ENCODE data around the gene TMEM223. TPM values are rescaled to one million over a fixed set of nuclear protein-coding genes. Genes with fewer than 3 reads are reported as not detected.

The TMEM223 gene
- polyA plus RNA-seq, 1 donor (not counting 4 experiments of a cell fraction or from before 2014, with no cell fraction given), result 11.0 TPM

- dilution Hi-C loops (cut with MboI; ENCODE audit: extremely low pct_ligation_motif_present, low sequenced_read_pairs), result no loop called here
- H3K4me1 ChIP-seq (ENCODE audit: control insufficient read depth, extremely low read depth, insufficient read depth, low read length), result peaks cover 6% of the 10 kb centered on the region
- no peak for TF ChIP-seq CTCF (optimal IDR thresholded peaks at IDR 0.05 in 1 of 3, IDR thresholded peaks at IDR 0.05 in 1 of 3, conservative IDR thresholded peaks at IDR 0.05 in 1 of 3; ENCODE audit: extremely low read depth in 1 of 3, insufficient read depth in 2 of 3, low read length in 3 of 3)
- TF ChIP-seq EZH2 (IDR thresholded peaks at IDR 0.05; ENCODE audit: low read length), result no peak
Observed at GRCh38 chr11:62796281-62796680, 4.5 kb upstream of the TMEM223 start.

GRCh38 chr11:62794201-62794775 lies 2.5 kb upstream of the TMEM223 start:
- no peak overlapping the region for H3K27ac ChIP-seq (ENCODE audit: control insufficient read depth, insufficient read depth, low read length)
- dilution Hi-C loops (cut with MboI; ENCODE audit: extremely low pct_ligation_motif_present, low sequenced_read_pairs), result no loop called here
- H3K79me2 ChIP-seq (ENCODE audit: control insufficient read depth, insufficient read depth, low read length), result peaks cover 24% of the 10 kb centered on the region
- no peaks in the 10 kb centered on the region for H3K9me1 ChIP-seq (ENCODE audit: control insufficient read depth, extremely low read depth, insufficient read depth, low read length)
- H3K9me3 ChIP-seq (ENCODE audit: control insufficient read depth, low read depth, low read length), result no peaks in the 10 kb centered on the region
- no peak for TF ChIP-seq CTCF (optimal IDR thresholded peaks at IDR 0.05 in 1 of 3, IDR thresholded peaks at IDR 0.05 in 1 of 3, conservative IDR thresholded peaks at IDR 0.05 in 1 of 3; ENCODE audit: extremely low read depth in 1 of 3, insufficient read depth in 2 of 3, low read length in 3 of 3)
- no peak for TF ChIP-seq EZH2 (IDR thresholded peaks at IDR 0.05; ENCODE audit: low read length)
- H3K27me3 ChIP-seq (ENCODE audit: control insufficient read depth, extremely low read depth, insufficient read depth, low read length), result no peaks in the 10 kb centered on the region
- H3K4me1 ChIP-seq (ENCODE audit: control insufficient read depth, extremely low read depth, insufficient read depth, low read length), result peaks cover 20% of the 10 kb centered on the region
- H3K4me3 ChIP-seq (ENCODE audit: control insufficient read depth in 2 of 3, extremely low read depth in 1 of 3, insufficient read depth in 2 of 3, low read depth in 1 of 3, low read length in 3 of 3), result no peak overlapping the region
- H4K20me1 ChIP-seq (ENCODE audit: control insufficient read depth, extremely low read depth, insufficient read depth, low read length), result no peaks in the 10 kb centered on the region
- H3K9ac ChIP-seq (ENCODE audit: control insufficient read depth, extremely low read depth, insufficient read depth, low read length), result no peak overlapping the region
- H3K36me3 ChIP-seq (ENCODE audit: control insufficient read depth in 2 of 2, extremely low read depth in 1 of 2, insufficient read depth in 2 of 2, low read length in 2 of 2), result peaks cover 27 to 62% of the 10 kb centered on the region in 2 experiments
- no peak overlapping the region for H2AFZ ChIP-seq (ENCODE audit: control insufficient read depth, low read length)
- FAIRE-seq, result no peak
- no peak for DNase-seq (ENCODE audit: low read depth, low spot score)
- no peak overlapping the region for H3K4me2 ChIP-seq (ENCODE audit: control insufficient read depth, extremely low read depth, insufficient read depth, low read depth, low read length)

More at GRCh38 chr11:62796281-62796680, 4.5 kb upstream of the TMEM223 start:
- Histone ChIP-seq H3K9ac (ENCODE audit: control insufficient read depth, extremely low read depth, insufficient read depth, low read length) (no peak overlapping the region), H3K9me3 (ENCODE audit: control insufficient read depth, low read depth, low read length) (no peaks in the 10 kb centered on the region), H3K27ac (ENCODE audit: control insufficient read depth, insufficient read depth, low read length) (no peak overlapping the region), H2AFZ (ENCODE audit: control insufficient read depth, low read length) (no peak overlapping the region), H3K9me1 (ENCODE audit: control insufficient read depth, extremely low read depth, insufficient read depth, low read length) (no peaks in the 10 kb centered on the region), H3K4me3 (ENCODE audit: control insufficient read depth in 2 of 3, extremely low read depth in 1 of 3, insufficient read depth in 2 of 3, low read depth in 1 of 3, low read length in 3 of 3) (no peak overlapping the region), H4K20me1 (ENCODE audit: control insufficient read depth, extremely low read depth, insufficient read depth, low read length) (no peaks in the 10 kb centered on the region), H3K79me2 (ENCODE audit: control insufficient read depth, insufficient read depth, low read length) (peaks cover 5% of the 10 kb centered on the region), H3K27me3 (ENCODE audit: control insufficient read depth, extremely low read depth, insufficient read depth, low read length) (no peaks in the 10 kb centered on the region), H3K4me2 (ENCODE audit: control insufficient read depth, extremely low read depth, insufficient read depth, low read depth, low read length) (no peak overlapping the region), H3K36me3 (ENCODE audit: control insufficient read depth in 2 of 2, extremely low read depth in 1 of 2, insufficient read depth in 2 of 2, low read length in 2 of 2) (peaks cover 43 to 66% of the 10 kb centered on the region in 2 experiments)
- DNase-seq (ENCODE audit: low read depth, low spot score) (no peak), FAIRE-seq (no peak)
